Measurements from ENCODE around the gene SLC39A9. TPM values are rescaled to one million over a fixed set of nuclear protein-coding genes. Genes with fewer than 3 reads are reported as not detected.
A peak's percentile ranks its signal among the peaks of the same experiment; 100 is the strongest.

SLC39A9 gene
- total RNA-seq, 1 experiment from 2014 or later: 39.8 TPM

DNA sequence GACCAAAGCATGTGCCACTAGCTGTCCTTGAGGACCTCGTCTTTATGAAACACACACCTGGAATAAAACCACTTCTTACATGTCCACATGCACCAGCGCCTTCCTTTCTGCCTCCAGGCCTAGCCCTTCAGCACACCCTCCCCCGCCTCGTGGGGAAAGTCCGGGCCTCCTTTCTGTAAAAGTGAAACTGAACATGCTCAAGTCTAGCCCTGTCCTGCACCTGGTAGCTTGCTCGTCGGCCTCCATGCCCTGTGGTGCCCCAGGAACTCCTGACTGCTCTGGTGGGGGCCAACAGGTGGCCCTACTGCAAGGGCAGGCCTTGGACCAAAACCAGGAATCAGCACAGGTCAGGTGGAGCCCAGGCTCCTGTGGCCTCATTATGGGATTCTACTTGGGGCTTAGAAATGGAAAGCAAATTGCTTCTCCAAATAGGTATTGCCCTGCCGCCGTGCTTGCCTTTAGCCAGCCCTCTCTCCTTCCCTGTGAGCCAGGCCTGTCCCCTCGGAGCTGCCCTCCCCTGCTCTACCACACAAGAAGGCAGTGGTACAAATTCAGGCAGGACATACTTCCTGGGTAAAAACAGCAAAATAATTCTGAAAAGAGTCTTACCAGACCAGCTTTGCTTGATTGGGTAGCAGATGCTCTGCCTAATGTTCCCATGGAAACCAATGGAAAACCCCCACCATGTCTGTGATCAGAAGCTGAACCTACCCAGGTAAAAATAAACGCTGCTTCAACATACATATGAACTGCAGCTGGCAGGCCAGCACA is 43.9 kb upstream of the SLC39A9 start:
- Histone ChIP-seq H2BK20ac (ENCODE audit: low read depth, low read length, poor library complexity, severe bottlenecking) (no peak overlapping the region), H3T11ph (ENCODE audit: low read length) (no peak overlapping the region), H2BK5ac (ENCODE audit: insufficient read length, low read length) (no peak overlapping the region), H3K4me1 (ENCODE audit: insufficient read depth, low read length) (no peaks in the 10 kb centered on the region), H4K91ac (ENCODE audit: insufficient read length, low read depth, low read length) (no peak overlapping the region), H3K79me1 (ENCODE audit: insufficient read depth, low read depth, low read length, poor library complexity, severe bottlenecking) (no peaks in the 10 kb centered on the region), H3K4ac (ENCODE audit: low read depth, low read length) (no peak overlapping the region), H4K5ac (ENCODE audit: insufficient read length, low read depth, low read length) (no peak overlapping the region), H3K4me2 (ENCODE audit: insufficient read depth, insufficient read length, low read length) (no peak overlapping the region), H4K20me1 (ENCODE audit: control insufficient read depth, insufficient read depth, insufficient read length) (no peaks in the 10 kb centered on the region), H4K8ac (replicated peaks; ENCODE audit: insufficient read length, low read depth, low read length) (no peak overlapping the region), H2AK5ac (ENCODE audit: insufficient read length, low read length) (no peak overlapping the region), H2BK120ac (ENCODE audit: low read depth, low read length, poor library complexity, severe bottlenecking) (no peak overlapping the region), H3K18ac (ENCODE audit: insufficient read length, low read depth, low read length) (no peak overlapping the region), H3K79me2 (ENCODE audit: insufficient read depth, low read length) (no peaks in the 10 kb centered on the region), H3K9me3 (ENCODE audit: control insufficient read depth, low read depth, low read length) (no peaks in the 10 kb centered on the region), H3K27ac (ENCODE audit: insufficient read length, low read depth, low read length) (no peak overlapping the region), H3K23ac (ENCODE audit: insufficient read length, low read depth, low read length) (no peak overlapping the region), H2AFZ (ENCODE audit: low read length) (no peak overlapping the region), H3K14ac (ENCODE audit: insufficient read depth, low read length) (no peak overlapping the region), H3K23me2 (ENCODE audit: insufficient read length, low read depth, low read length, poor library complexity, severe bottlenecking) (no peaks in the 10 kb centered on the region), H3K56ac (ENCODE audit: insufficient read length, low read depth, low read length) (no peak overlapping the region), H2BK12ac (ENCODE audit: insufficient read length, low read depth, low read length) (no peak overlapping the region), H2BK15ac (ENCODE audit: low read depth, low read length) (no peak overlapping the region), H3K9ac (ENCODE audit: extremely low read depth, insufficient read length, low read length) (no peak overlapping the region), H3K27me3 (ENCODE audit: insufficient read depth, low read length) (no peaks in the 10 kb centered on the region)
- Mint-ChIP-seq H3K36me3 (ENCODE audit: insufficient read depth in 1 of 3, low read depth in 3 of 3) (no peaks in the 10 kb centered on the region), H3K9me3 (no peaks in the 10 kb centered on the region), H3K27ac (peak overlapping the region in 2 of 3 experiments; percentile 65 to 67; a peak in 3 of 7 replicates), H3K27me3 (ENCODE audit: low read depth) (no peaks in the 10 kb centered on the region; the same call in 1 of the 2 replicates), H3K4me3 (no peak overlapping the region), H3K4me1 (peaks cover 14 to 24% of the 10 kb centered on the region in 2 experiments)
- no peak for DNase-seq
- no CpG with 5 or more reads among the region's 11 CpGs for WGBS (ENCODE audit: extremely low coverage, insufficient read length, low lambda C conversion rate)
- TF ChIP-seq, protein P1, sequence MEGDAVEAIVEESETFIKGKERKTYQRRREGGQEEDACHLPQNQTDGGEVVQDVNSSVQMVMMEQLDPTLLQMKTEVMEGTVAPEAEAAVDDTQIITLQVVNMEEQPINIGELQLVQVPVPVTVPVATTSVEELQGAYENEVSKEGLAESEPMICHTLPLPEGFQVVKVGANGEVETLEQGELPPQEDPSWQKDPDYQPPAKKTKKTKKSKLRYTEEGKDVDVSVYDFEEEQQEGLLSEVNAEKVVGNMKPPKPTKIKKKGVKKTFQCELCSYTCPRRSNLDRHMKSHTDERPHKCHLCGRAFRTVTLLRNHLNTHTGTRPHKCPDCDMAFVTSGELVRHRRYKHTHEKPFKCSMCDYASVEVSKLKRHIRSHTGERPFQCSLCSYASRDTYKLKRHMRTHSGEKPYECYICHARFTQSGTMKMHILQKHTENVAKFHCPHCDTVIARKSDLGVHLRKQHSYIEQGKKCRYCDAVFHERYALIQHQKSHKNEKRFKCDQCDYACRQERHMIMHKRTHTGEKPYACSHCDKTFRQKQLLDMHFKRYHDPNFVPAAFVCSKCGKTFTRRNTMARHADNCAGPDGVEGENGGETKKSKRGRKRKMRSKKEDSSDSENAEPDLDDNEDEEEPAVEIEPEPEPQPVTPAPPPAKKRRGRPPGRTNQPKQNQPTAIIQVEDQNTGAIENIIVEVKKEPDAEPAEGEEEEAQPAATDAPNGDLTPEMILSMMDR (conservative IDR thresholded peaks at IDR 0.05): no peak
